Measurements from ENCODE around the gene YWHAH.

DNA sequence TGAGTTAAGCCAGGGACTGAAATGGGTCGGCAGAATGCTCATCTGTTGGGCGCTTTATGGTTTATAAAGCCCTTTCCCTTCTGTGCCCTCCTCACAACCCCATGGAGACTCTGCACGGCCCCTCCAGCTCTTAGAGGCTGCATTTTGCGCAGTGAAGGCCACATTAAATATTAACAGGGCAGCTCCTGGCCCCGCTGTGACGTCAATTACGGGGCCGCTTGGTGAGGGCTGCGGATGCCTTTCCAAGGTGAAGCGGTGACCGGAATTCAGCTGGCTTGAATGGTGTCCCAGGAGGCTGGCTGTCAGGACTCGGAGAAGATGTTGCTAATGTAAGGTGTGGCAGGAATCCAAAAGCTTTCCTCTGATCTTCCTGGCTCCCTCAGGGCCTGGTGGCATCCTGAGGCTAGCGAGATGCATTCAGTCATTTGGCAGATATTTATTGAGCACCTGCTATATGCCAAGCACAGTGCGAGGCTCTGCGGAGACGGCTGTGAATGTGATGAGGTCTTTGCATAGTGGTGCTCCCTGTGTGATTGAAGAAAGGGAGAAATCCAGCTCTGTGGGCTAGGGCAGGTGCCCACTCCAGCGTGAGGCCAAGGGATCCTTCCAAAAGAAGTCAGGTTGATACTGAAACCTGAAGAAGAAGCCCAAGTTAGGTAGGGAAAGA lies 10.4 kb upstream of the YWHAH start:
- TF ChIP-seq, protein P1, sequence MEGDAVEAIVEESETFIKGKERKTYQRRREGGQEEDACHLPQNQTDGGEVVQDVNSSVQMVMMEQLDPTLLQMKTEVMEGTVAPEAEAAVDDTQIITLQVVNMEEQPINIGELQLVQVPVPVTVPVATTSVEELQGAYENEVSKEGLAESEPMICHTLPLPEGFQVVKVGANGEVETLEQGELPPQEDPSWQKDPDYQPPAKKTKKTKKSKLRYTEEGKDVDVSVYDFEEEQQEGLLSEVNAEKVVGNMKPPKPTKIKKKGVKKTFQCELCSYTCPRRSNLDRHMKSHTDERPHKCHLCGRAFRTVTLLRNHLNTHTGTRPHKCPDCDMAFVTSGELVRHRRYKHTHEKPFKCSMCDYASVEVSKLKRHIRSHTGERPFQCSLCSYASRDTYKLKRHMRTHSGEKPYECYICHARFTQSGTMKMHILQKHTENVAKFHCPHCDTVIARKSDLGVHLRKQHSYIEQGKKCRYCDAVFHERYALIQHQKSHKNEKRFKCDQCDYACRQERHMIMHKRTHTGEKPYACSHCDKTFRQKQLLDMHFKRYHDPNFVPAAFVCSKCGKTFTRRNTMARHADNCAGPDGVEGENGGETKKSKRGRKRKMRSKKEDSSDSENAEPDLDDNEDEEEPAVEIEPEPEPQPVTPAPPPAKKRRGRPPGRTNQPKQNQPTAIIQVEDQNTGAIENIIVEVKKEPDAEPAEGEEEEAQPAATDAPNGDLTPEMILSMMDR (IDR thresholded peaks at IDR 0.05) = no peak
- TF ChIP-seq POLR2A (IDR thresholded peaks at IDR 0.05) (no peak), EP300 (IDR thresholded peaks at IDR 0.05) (no peak)

Measured in stomach (tissue), 4 donors.